ENCODE results near the gene EPHB2.
"Not testable (repeated sequence)": the region's sequence is repeated elsewhere in the genome, so short reads cannot be mapped to it uniquely, and the experiment has no call there.

GRCh38 chr1:22843441-22844183 lies 133.0 kb downstream of the EPHB2 start:
- not testable (repeated sequence) for TF ChIP-seq CTCF, POLR2A (IDR thresholded peaks at IDR 0.05)
